H1 (cell line): ENCODE results near the gene TEF. TPM values are rescaled to one million over a fixed set of nuclear protein-coding genes. Genes with fewer than 3 reads are reported as not detected.

ENCODE experiments used
- CTCF ChIA-PET: fragments of 300-600 bp; sonication (Branson Sonifier 250); formaldehyde crosslinking; loops from one replicate; lab custom pipeline; 2021; ENCODE audit not compliant: partially characterized antibody; lab: Charles Lee
- POLR2A ChIA-PET: fragments of 300-600 bp; sonication (Branson Sonifier 250); formaldehyde crosslinking; loops from one replicate; lab custom pipeline; 2021; ENCODE audit warnings: inconsistent platforms; ENCODE audit not compliant: partially characterized antibody; lab: Charles Lee
- DNase-seq, 2 experiments: peaks; one replicate each; pipeline versions ENCODE4 v3.0.0 to v3.0.0-alpha.2; 2010 to 2022; ENCODE audit warnings: low spot score in 2 of 2, low read depth in 1 of 2, mixed read lengths in 1 of 2
- FAIRE-seq: peaks from 2 replicates; lab custom pipeline; 2011; peaks lifted over from hg19 to GRCh38; lab: Jason Lieb, UNC
- H2AFZ ChIP-seq: 2 replicates; pipeline ENCODE4 v1.8.1; 2012; ENCODE audit warnings: low read length, inconsistent platforms
- H2AK5ac ChIP-seq: 2 replicates; pipeline ENCODE4 v1.6.1; 2013; ENCODE audit warnings: low read depth, low read length
- H2BK120ac ChIP-seq: replicated peaks from 2 replicates; pipeline ENCODE3; 2013; ENCODE audit warnings: low read depth, low read length, inconsistent platforms
- H2BK12ac ChIP-seq: 2 replicates; pipeline ENCODE4 v1.6.1; 2013; ENCODE audit warnings: low read depth, low read length
- H2BK15ac ChIP-seq: 2 replicates; pipeline ENCODE4 v1.6.1; 2013; ENCODE audit warnings: low read length
- H2BK20ac ChIP-seq: 2 replicates; pipeline ENCODE4 v1.6.1; 2013; ENCODE audit warnings: low read length
- H2BK5ac ChIP-seq: 2 replicates; pipeline ENCODE4 v1.6.1; 2013; ENCODE audit warnings: low read depth, low read length
- H3K14ac ChIP-seq: 2 replicates; pipeline ENCODE4 v1.6.1; 2013; ENCODE audit warnings: inconsistent platforms; ENCODE audit not compliant: insufficient read length
- H3K18ac ChIP-seq: 2 replicates; pipeline ENCODE4 v1.6.1; 2013; ENCODE audit warnings: low read length; ENCODE audit errors: extremely low read depth
- H3K23ac ChIP-seq: 2 replicates; pipeline ENCODE4 v1.6.1; 2013; ENCODE audit warnings: inconsistent platforms; ENCODE audit not compliant: insufficient read length
- H3K23me2 ChIP-seq: 2 replicates; pipeline ENCODE4 v1.6.1; 2013; ENCODE audit warnings: low read depth, low read length
- H3K27ac ChIP-seq: 2 replicates; pipeline ENCODE4 v1.6.1; 2011; ENCODE audit warnings: low read depth, low read length, inconsistent platforms
- H3K27me3 ChIP-seq, 4 experiments: replicated peaks in 1 of 4; 1 replicate in 1 of 4; 2 replicates in 3 of 4; pipeline versions ENCODE4 v1.6.1 to v1.8.1; 2011 to 2013; ENCODE audit warnings: low read length in 3 of 4, mild to moderate bottlenecking in 3 of 4, inconsistent platforms in 2 of 4, mixed read lengths in 2 of 4, moderate library complexity in 1 of 4; ENCODE audit not compliant: control insufficient read depth in 3 of 4, insufficient read depth in 3 of 4; ENCODE audit errors: extremely low read depth in 1 of 4
- H3K36me3 ChIP-seq, 4 experiments: 2 replicates each; pipeline versions ENCODE4 v1.6.1 to v1.8.1; 2011 to 2013; ENCODE audit warnings: mild to moderate bottlenecking in 4 of 4, low read length in 3 of 4, moderate library complexity in 2 of 4, control low read depth in 1 of 4, inconsistent platforms in 1 of 4; ENCODE audit not compliant: insufficient read depth in 4 of 4, control insufficient read depth in 2 of 4
- H3K4ac ChIP-seq: replicated peaks from 2 replicates; pipeline ENCODE3; 2013; ENCODE audit warnings: low read length, low read depth, mixed read lengths, inconsistent platforms; ENCODE audit not compliant: insufficient read length
- H3K4me1 ChIP-seq, 4 experiments: replicated peaks in 1 of 4; 1 replicate in 1 of 4; 2 replicates in 3 of 4; pipeline versions ENCODE4 v1.6.1 to v1.8.1; 2011 to 2013; ENCODE audit warnings: low read length in 3 of 4, inconsistent platforms in 2 of 4, mixed read lengths in 1 of 4; ENCODE audit not compliant: insufficient read depth in 4 of 4, control insufficient read depth in 3 of 4
- H3K4me2 ChIP-seq, 2 experiments: 2 replicates each; pipeline versions ENCODE4 v1.6.1 to v1.8.1; 2011 to 2013; ENCODE audit warnings: low read depth in 2 of 2, low read length in 2 of 2, control low read depth in 1 of 2, inconsistent platforms in 1 of 2, mild to moderate bottlenecking in 1 of 2; ENCODE audit not compliant: insufficient read depth in 1 of 2
- H3K4me3 ChIP-seq, 4 experiments: fragments of 200-600, 300-600 bp in 1 of 4; sonication (generic), shearing (Covaris generic), sonication (Bioruptor Twin) in 1 of 4; 2 replicates each; pipeline versions ENCODE4 v1.5.1 to v1.8.1; 2011 to 2016; ENCODE audit warnings: low read length in 4 of 4, low read depth in 3 of 4, control low read depth in 2 of 4, inconsistent platforms in 2 of 4, mild to moderate bottlenecking in 2 of 4, mixed read lengths in 1 of 4, moderate library complexity in 1 of 4; ENCODE audit not compliant: insufficient read depth in 2 of 4; ENCODE audit errors: extremely low read depth in 1 of 4
- H3K56ac ChIP-seq: replicated peaks from 2 replicates; pipeline ENCODE3; 2013; ENCODE audit warnings: low read depth, mild to moderate bottlenecking, mixed read lengths, low read length, inconsistent platforms; ENCODE audit not compliant: insufficient read length
- H3K79me1 ChIP-seq: 2 replicates; pipeline ENCODE4 v1.6.1; 2013; ENCODE audit warnings: low read depth, low read length, control low read depth
- H3K79me2 ChIP-seq, 2 experiments: 2 replicates each; pipeline versions ENCODE4 v1.6.1 to v1.8.1; 2012 to 2013; ENCODE audit warnings: low read length in 2 of 2, mild to moderate bottlenecking in 2 of 2, inconsistent platforms in 1 of 2; ENCODE audit not compliant: insufficient read depth in 2 of 2, control insufficient read depth in 1 of 2
- H3K9ac ChIP-seq, 4 experiments: replicated peaks in 1 of 4; 1 replicate in 1 of 4; 2 replicates in 3 of 4; pipeline versions ENCODE4 v1.6.1 to v1.8.1; 2011 to 2013; ENCODE audit warnings: low read depth in 3 of 4, low read length in 3 of 4, control low read depth in 2 of 4, mild to moderate bottlenecking in 2 of 4, moderate library complexity in 2 of 4, inconsistent platforms in 1 of 4; ENCODE audit errors: extremely low read depth in 1 of 4
- H3K9me3 ChIP-seq, 2 experiments: 2 replicates each; pipeline versions ENCODE4 v1.6.1 to v1.8.1; 2012 to 2013; ENCODE audit warnings: mild to moderate bottlenecking in 2 of 2, moderate library complexity in 2 of 2, control low read depth in 1 of 2, inconsistent platforms in 1 of 2, low read depth in 1 of 2, low read length in 1 of 2, mixed read lengths in 1 of 2; ENCODE audit not compliant: insufficient read depth in 2 of 2
- H4K20me1 ChIP-seq, 2 experiments: replicated peaks in 1 of 2; 2 replicates each; pipeline versions ENCODE3 to v1.8.1; 2011 to 2013; ENCODE audit warnings: inconsistent platforms in 2 of 2, low read length in 2 of 2, mild to moderate bottlenecking in 1 of 2; ENCODE audit not compliant: insufficient read depth in 2 of 2, control insufficient read depth in 1 of 2
- H4K5ac ChIP-seq: 2 replicates; pipeline ENCODE4 v1.6.1; 2013; ENCODE audit warnings: low read length, low read depth, mixed read lengths, inconsistent platforms; ENCODE audit not compliant: insufficient read length
- H4K8ac ChIP-seq: 2 replicates; pipeline ENCODE4 v1.8.0; 2013; ENCODE audit warnings: mild to moderate bottlenecking, moderate library complexity, low read length, inconsistent platforms; ENCODE audit not compliant: insufficient read depth; ENCODE audit errors: extremely low read depth
- H4K91ac ChIP-seq: replicated peaks from 2 replicates; pipeline ENCODE3; 2013; ENCODE audit warnings: low read length, mixed read lengths, inconsistent platforms; ENCODE audit not compliant: insufficient read length
- BCL11A ChIP-seq, 2 experiments: IDR thresholded peaks; one replicate each; pipeline ENCODE4 v1.6.1; 2011; ENCODE audit warnings: low read depth in 2 of 2, low read length in 2 of 2, mild to moderate bottlenecking in 2 of 2
- CBX5 ChIP-seq: fragments of 300-800, 300-1000 bp; sonication (generic); IDR thresholded peaks from 2 replicates; pipeline ENCODE4 v1.7.1; 2016; ENCODE audit warnings: antibody characterized with exemption, low read length, low read depth
- CBX8 ChIP-seq: fragments of 300-800, 300-1000 bp; sonication (generic); IDR thresholded peaks from 2 replicates; pipeline ENCODE4 v1.7.1; 2016; ENCODE audit warnings: low read depth, low read length, borderline replicate concordance
- GABPA ChIP-seq: IDR thresholded peaks from 2 replicates; pipeline ENCODE4 v1.6.1; 2011; ENCODE audit warnings: mild to moderate bottlenecking, low read length, moderate library complexity, borderline replicate concordance; ENCODE audit not compliant: insufficient read depth
- KDM4A ChIP-seq: IDR thresholded peaks from one replicate; pipeline ENCODE4 v1.7.1; 2012; ENCODE audit warnings: low read depth, mild to moderate bottlenecking, moderate library complexity, low read length, inconsistent platforms; ENCODE audit not compliant: severe bottlenecking
- NANOG ChIP-seq: IDR thresholded peaks from 2 replicates; pipeline ENCODE4 v1.6.1; 2011; ENCODE audit warnings: low read length, low read depth, mild to moderate bottlenecking, inconsistent platforms; ENCODE audit not compliant: insufficient read depth, poor library complexity, severe bottlenecking
- RBBP5 ChIP-seq: IDR thresholded peaks from 2 replicates; pipeline ENCODE4 v1.7.1; 2012; ENCODE audit warnings: low read depth, mild to moderate bottlenecking, inconsistent platforms, low read length, moderate library complexity, borderline replicate concordance
- RXRA ChIP-seq: IDR thresholded peaks from 2 replicates; pipeline ENCODE4 v1.6.1; 2011; ENCODE audit warnings: low read depth, mild to moderate bottlenecking, low read length, moderate library complexity; ENCODE audit not compliant: insufficient read depth
- SIRT6 ChIP-seq: IDR thresholded peaks from one replicate; pipeline ENCODE4 v1.7.1; 2012; ENCODE audit warnings: low read length, inconsistent platforms
- WGBS, 2 experiments: shearing (Covaris generic) in 1 of 2; methylation state at CpG; one replicate each; pipeline versions ENCODE4 v1.1.6 to v1.1.7; 2013 to 2015; ENCODE audit warnings: low lambda C conversion rate in 2 of 2, mixed read lengths in 2 of 2, inconsistent platforms in 1 of 2, low coverage in 1 of 2, missing lambda C conversion rate in 1 of 2; ENCODE audit not compliant: insufficient replicate concordance in 2 of 2, insufficient coverage in 1 of 2, insufficient read length in 1 of 2; ENCODE audit errors: extremely low coverage in 1 of 2, missing lambda C conversion rate in 1 of 2; 5-methylcytosine and 5-hydroxymethylcytosine counted together
- polyA plus RNA-seq, 7 experiments: library from polyadenylated mRNA; depleted of rRNA in 3 of 7; stranded (reverse) in 5 of 7; unstranded in 2 of 7; fragments of >200 nt in 5 of 7; fragments of 200-250 nt in 2 of 7; gene quantifications; 1 replicate in 5 of 7; 2 replicates in 1 of 7; 4 replicates in 1 of 7; pipeline versions ENCODE4 v1.2.1 to v1.2.3, GENCODE V29; 2011 to 2013; ENCODE audit warnings: missing spikeins in 2 of 7, mixed read lengths in 2 of 7
- total RNA-seq: library from RNA; stranded (reverse); fragmentation: NEBNext Ultra II Directional; extraction: Animal tissue kit (Norgen Biotek cat#: 25700); gene quantifications from 2 replicates; pipeline ENCODE4 v1.2.1, GENCODE V29; 2021
- TF ChIP-seq, protein P1 (sequence below): IDR thresholded peaks from 2 replicates; pipeline ENCODE4 v1.6.1; 2011; ENCODE audit warnings: low read length, improper control_type of control experiment
- TF ChIP-seq, protein P2 (sequence below): IDR thresholded peaks from 2 replicates; pipeline ENCODE4 v1.6.1; 2012; ENCODE audit warnings: inconsistent platforms

TEF gene
- total and polyA plus RNA-seq, 2 of the 8 experiments (the other 6 are each of a cell fraction or from before 2014, with no cell fraction given): 7.4 to 9.0 TPM

DNA sequence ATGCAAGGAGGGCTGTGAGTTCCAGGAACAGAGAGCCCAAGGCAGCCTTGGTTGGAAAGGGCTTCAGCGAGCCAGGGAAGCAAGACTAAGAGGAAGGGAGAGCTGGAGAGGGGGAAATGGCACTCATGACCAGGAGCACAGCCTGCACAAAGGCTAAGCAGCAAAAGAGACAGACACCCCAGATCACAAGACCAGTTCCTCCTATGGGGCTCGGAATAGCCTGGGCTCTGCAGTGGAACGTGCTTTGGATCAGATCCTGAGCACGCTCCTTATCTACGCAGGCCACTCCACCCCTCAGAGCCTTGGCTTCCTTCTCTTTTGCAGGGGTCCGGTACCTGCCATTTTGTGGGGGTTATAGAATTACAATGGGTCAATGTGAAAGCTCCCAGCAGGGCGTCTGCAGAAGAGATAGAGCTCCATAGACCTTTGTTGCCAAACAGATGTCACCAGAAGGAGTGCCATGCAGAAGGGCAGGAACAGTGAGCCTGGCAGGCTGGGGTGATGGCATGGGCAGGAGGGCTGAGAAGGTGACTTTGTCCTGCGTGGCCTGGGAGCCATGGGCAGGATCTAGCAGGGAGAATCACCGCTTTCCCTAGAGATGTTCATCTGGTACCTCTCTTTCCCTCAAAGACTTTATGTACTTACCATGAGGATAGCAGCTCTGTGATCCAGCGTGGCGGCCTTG lies 46.6 kb upstream of the TEF start:
- H3K36me3 ChIP-seq: peaks cover 5 to 39% (median 10%) of the 10 kb centered on the region in 4 experiments; a peak in 5 of 8 replicates
- no peaks in the 10 kb centered on the region for H3K79me2 ChIP-seq
- H2AFZ ChIP-seq: no peak overlapping the region
- no peak overlapping the region for H4K5ac ChIP-seq
- POLR2A ChIA-PET: interaction anchor here (0.8 to 2.9 kb wide), 5 partner anchors 10 to 46 kb away, joined by 3 to 16 read pairs (median 3); partner anchors contain the start of gene TEF
- H3K27me3 ChIP-seq: no peaks in the 10 kb centered on the region
- no peak for FAIRE-seq
- no peak overlapping the region for H2AK5ac ChIP-seq
- H3K4me3 ChIP-seq: no peak overlapping the region
- CTCF ChIA-PET: interaction anchor here (0.8 to 1.4 kb wide), 3 partner anchors 42 to 197 kb away, joined by 3 read pairs; no protein-coding TSS in a partner anchor
- no peak overlapping the region for H2BK15ac ChIP-seq
- H2BK120ac ChIP-seq: no peak overlapping the region
- H2BK12ac ChIP-seq: no peak overlapping the region
- WGBS, 2 experiments: 93% methylated on average over 10 of the region's 11 CpGs; no CpG with 5 or more reads in 1 of the 2 experiments
- no peak overlapping the region for H2BK5ac ChIP-seq
- H4K8ac ChIP-seq: no peak overlapping the region
- no peak overlapping the region for H4K91ac ChIP-seq
- H3K18ac ChIP-seq: no peak overlapping the region
- peaks cover 0 to 8% (median 0%) of the 10 kb centered on the region in 4 experiments; a peak in 2 of 7 replicates for H3K4me1 ChIP-seq
- H3K4me2 ChIP-seq: no peak overlapping the region
- H3K79me1 ChIP-seq: no peaks in the 10 kb centered on the region
- H3K9ac ChIP-seq: no peak overlapping the region
- no peak overlapping the region for H3K4ac ChIP-seq
- no peak overlapping the region for H3K14ac ChIP-seq
- H3K56ac ChIP-seq: no peak overlapping the region
- no peak overlapping the region for H3K27ac ChIP-seq
- H3K9me3 ChIP-seq: no peaks in the 10 kb centered on the region
- H3K23ac ChIP-seq: no peak overlapping the region
- no peak for DNase-seq
- peaks cover 0 to 2% of the 10 kb centered on the region in 2 experiments for H4K20me1 ChIP-seq
- H3K23me2 ChIP-seq: no peaks in the 10 kb centered on the region
- no peak overlapping the region for H2BK20ac ChIP-seq
- TF ChIP-seq NANOG (no peak), GABPA (no peak), RXRA (no peak), SIRT6 (no peak), CBX8 (no peak), KDM4A (no peak), BCL11A (IDR thresholded peaks at IDR 0.05; ENCODE audit: low read depth in 2 of 2, low read length in 2 of 2) (no peak), RBBP5 (no peak), CBX5 (no peak)
- TF ChIP-seq, protein P1, sequence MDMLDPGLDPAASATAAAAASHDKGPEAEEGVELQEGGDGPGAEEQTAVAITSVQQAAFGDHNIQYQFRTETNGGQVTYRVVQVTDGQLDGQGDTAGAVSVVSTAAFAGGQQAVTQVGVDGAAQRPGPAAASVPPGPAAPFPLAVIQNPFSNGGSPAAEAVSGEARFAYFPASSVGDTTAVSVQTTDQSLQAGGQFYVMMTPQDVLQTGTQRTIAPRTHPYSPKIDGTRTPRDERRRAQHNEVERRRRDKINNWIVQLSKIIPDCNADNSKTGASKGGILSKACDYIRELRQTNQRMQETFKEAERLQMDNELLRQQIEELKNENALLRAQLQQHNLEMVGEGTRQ: no peak
- TF ChIP-seq, protein P2, sequence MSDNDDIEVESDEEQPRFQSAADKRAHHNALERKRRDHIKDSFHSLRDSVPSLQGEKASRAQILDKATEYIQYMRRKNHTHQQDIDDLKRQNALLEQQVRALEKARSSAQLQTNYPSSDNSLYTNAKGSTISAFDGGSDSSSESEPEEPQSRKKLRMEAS: no peak
